GM13977 (cell line): Measurements from ENCODE around the gene SRCIN1.
"Not testable (repeated sequence)": the region's sequence is repeated elsewhere in the genome, so short reads cannot be mapped to it uniquely, and the experiment has no call there.

Experiments
- DNase-seq: peaks from one replicate; pipeline ENCODE4 v3.0.0; 2012; ENCODE audit warnings: low spot score
- CTCF ChIP-seq: IDR thresholded peaks from 2 replicates; pipeline ENCODE4 v1.5.1; 2012; ENCODE audit warnings: mild to moderate bottlenecking, control low read depth; ENCODE audit not compliant: insufficient read depth; ENCODE audit errors: extremely low read depth, missing control alignments
- in situ Hi-C: fragments of 300-500 bp; cut with MboI; formaldehyde crosslinking; loops from one replicate; pipeline ENCODE4 v1.12.0; 2022; ENCODE audit warnings: low sequenced_read_pairs, low pct_unique_long_range_greater_than_20kb, mixed read lengths, inconsistent platforms; ENCODE audit not compliant: unreplicated experiment

SRCIN1 gene

DNA sequence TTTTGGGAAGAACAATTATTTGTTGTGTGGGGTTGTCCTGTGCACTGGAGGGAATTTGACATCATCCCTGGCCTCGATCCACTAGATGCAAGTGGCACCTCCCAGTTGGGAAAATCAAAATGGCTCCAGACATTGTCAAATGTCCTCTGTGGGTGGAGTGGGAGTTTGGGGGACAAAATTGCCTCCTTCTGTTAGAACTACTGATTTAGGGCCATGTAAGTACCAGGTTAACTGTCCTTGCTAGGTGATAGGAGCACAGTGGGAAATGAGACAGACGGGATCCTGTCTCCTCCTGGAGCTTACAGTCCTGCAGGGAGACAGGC is 120.6 kb downstream of the SRCIN1 start:
- in situ Hi-C loops: loop anchor here (10.0 kb wide), 1 partner anchor 50 kb away; no protein-coding TSS in a partner anchor
- no peak for TF ChIP-seq CTCF
- no peak for DNase-seq

DNA sequence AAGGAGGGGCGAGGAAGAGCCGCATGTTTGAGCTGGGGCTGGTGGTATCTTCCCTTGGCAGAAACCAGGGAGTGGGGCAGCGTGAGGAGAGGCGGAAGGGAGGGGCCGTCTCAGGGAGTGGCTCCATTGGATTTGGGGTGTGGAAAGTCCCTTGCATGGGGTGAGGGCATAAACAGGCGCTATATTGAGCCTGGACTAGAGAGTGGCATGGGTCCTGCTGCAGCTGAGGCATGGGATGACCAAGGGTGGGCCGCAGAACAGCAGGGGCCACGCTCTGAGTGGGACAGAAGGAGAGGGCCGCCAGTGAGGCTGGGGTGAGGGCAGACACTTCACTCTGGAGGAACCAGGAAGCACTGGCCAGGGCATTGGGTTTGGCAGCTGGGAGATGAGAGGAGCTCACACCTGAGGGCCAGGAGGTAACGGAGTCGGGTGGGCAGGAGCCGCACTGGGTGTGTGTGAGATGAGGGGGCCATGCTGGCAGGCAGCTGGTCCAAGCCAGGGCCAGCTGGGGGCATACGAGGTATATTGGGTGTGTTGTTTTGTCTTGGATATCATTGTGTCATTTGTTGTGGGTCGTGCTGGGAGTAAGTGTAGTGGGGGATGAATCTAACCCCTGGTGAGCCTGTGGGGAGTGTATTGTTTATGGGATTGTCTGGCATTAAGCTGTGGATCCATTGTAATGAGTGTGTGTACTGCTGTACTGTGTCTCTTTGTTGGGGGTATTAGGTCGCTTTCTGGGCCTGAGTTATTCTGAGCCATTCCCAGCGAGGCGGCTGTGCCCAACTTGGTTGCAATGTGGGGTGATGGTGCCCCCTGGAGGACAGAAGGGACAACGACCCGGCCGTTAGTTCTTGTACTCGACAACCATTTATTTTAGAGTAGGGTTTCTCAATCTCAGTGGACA is 121.3 kb downstream of the SRCIN1 start:
- in situ Hi-C loops: loop anchor here (10.0 kb wide), 1 partner anchor 50 kb away; no protein-coding TSS in a partner anchor
- peak; percentile 69 for TF ChIP-seq CTCF
- not testable (repeated sequence) for DNase-seq

DNA sequence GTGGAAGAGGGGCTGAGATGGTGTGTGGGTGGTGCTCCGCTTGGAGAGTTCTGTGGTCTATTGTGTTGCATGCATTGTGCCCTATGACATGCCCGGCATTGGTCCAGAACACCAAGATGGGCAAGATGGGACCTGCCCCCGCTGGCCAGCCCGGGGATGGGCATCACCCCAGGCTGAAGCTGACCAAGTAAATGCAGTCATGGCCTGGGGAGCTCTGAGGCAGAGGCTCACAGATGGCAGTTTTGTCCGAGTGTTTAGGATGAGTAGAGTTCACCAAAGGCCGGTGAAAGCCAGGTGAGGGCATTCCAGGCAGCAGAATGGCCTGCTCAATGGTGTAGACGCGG is 123.1 kb downstream of the SRCIN1 start:
- in situ Hi-C loops: loop anchor here (10.0 kb wide), 1 partner anchor 48 kb away; no protein-coding TSS in a partner anchor

DNA sequence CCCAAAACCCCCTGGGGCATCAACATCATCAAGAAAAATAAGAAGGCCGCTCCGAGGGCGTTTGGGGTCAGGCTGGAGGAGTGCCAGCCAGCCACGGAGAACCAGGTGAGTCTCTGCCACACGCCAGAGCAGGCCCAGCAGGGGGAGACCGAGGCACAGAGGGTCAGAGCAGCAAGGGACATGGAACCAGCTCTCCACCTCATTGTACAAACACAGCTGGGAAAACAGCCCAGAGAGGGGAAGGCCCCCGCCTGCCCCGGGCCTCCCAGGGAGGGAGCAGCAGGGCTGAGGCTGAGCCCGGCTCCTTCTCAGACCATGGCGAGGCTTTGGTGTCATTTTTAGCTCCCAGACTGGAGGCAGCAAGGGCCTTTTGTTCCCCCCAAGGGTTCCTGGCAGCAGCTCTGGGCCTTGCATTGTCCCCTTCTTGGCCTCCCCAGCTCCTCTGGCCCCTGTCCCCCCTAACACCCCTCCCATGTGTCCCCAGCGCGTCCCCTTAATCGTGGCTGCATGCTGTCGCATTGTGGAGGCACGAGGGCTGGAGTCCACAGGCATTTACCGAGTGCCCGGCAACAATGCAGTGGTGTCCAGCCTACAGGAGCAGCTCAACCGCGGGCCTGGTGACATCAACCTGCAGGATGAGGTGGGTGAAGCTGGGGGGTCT is 123.6 kb downstream of the SRCIN1 start:
- in situ Hi-C loops: loop anchor here (10.0 kb wide), 1 partner anchor 47 kb away; no protein-coding TSS in a partner anchor
- DNase-seq: not testable (repeated sequence)

More for the DNA sequence above, 123.1 kb downstream of the SRCIN1 start:
- not testable (repeated sequence) for DNase-seq
